Neural cell (in vitro differentiated cells): ENCODE measurements around the gene RALGPS2. TPM values are rescaled to one million over a fixed set of nuclear protein-coding genes. Genes with fewer than 3 reads are reported as not detected.

Source experiments
- H2AFZ ChIP-seq: fragments of 200-600, 300-800 bp; sonication (generic), shearing (Covaris generic); 2 replicates; pipeline ENCODE4 v1.6.0; 2014; ENCODE audit warnings: low read depth, mild to moderate bottlenecking, antibody characterized with exemption, low read length, moderate library complexity
- H3F3A ChIP-seq: fragments of 200-600 bp; shearing (Covaris generic); 2 replicates; pipeline ENCODE4 v1.6.1; 2016; ENCODE audit warnings: mild to moderate bottlenecking, moderate library complexity, mixed read lengths, antibody characterized with exemption, low read length; ENCODE audit not compliant: insufficient read depth, poor library complexity, severe bottlenecking
- H3K27ac ChIP-seq: fragments of 200-600, 300-800 bp; sonication (generic), shearing (Covaris generic); 2 replicates; pipeline ENCODE4 v1.5.1; 2014; ENCODE audit warnings: mild to moderate bottlenecking, low read length, moderate library complexity
- H3K27me3 ChIP-seq: fragments of 300-800, 200-600 bp; sonication (generic), shearing (Covaris generic); 2 replicates; pipeline ENCODE4 v1.6.0; 2014; ENCODE audit warnings: mild to moderate bottlenecking, low read depth, low read length, moderate library complexity; ENCODE audit not compliant: insufficient read depth
- H3K36me3 ChIP-seq: fragments of 300-800, 200-600 bp; sonication (generic), shearing (Covaris generic); 2 replicates; pipeline ENCODE4 v1.5.1; 2014; ENCODE audit warnings: mild to moderate bottlenecking, antibody characterized with exemption, low read length, moderate library complexity; ENCODE audit not compliant: insufficient read depth
- H3K4me2 ChIP-seq: fragments of 300-800, 200-600 bp; sonication (generic), shearing (Covaris generic); 2 replicates; pipeline ENCODE4 v1.6.0; 2014; ENCODE audit warnings: mild to moderate bottlenecking, low read length
- H3K4me3 ChIP-seq: fragments of 300-800, 200-600 bp; sonication (generic), shearing (Covaris generic); 2 replicates; pipeline ENCODE4 v1.5.1; 2014; ENCODE audit warnings: mild to moderate bottlenecking, low read length, moderate library complexity
- H3K79me2 ChIP-seq: fragments of 200-600 bp; shearing (Covaris generic); replicated peaks from 2 replicates; pipeline ENCODE4 v1.6.0; 2014; ENCODE audit warnings: mild to moderate bottlenecking, low read length, moderate library complexity; ENCODE audit not compliant: insufficient read depth
- H3K9ac ChIP-seq: fragments of 300-800, 200-600 bp; sonication (generic), shearing (Covaris generic); 2 replicates; pipeline ENCODE4 v1.6.1; 2016; ENCODE audit warnings: mild to moderate bottlenecking, low read length, mixed read lengths
- H3K9me2 ChIP-seq: fragments of 200-600 bp; shearing (Covaris generic); 2 replicates; pipeline ENCODE4 v1.6.1; 2016; ENCODE audit warnings: mild to moderate bottlenecking, low read length, mixed read lengths; ENCODE audit not compliant: insufficient read depth
- H3K9me3 ChIP-seq: fragments of 200-600, 300-800 bp; sonication (generic), shearing (Covaris generic); 2 replicates; pipeline ENCODE4 v1.6.1; 2016; ENCODE audit warnings: mild to moderate bottlenecking, mixed run types, low read length, moderate library complexity, mixed read lengths
- H4K20me1 ChIP-seq: fragments of 200-600 bp; shearing (Covaris generic); 2 replicates; pipeline ENCODE4 v1.6.1; 2016; ENCODE audit warnings: mild to moderate bottlenecking, mixed run types; ENCODE audit not compliant: insufficient read depth
- CTCF ChIP-seq: fragments of 450-650 bp; IDR thresholded peaks from 2 replicates; pipeline ENCODE4 v1.5.1; 2014; ENCODE audit warnings: antibody characterized with exemption, mild to moderate bottlenecking, moderate library complexity; ENCODE audit not compliant: poor library complexity, severe bottlenecking
- EP300 ChIP-seq: fragments of 450-650 bp; conservative IDR thresholded peaks from 2 replicates; pipeline ENCODE4 v1.6.1; 2014; ENCODE audit warnings: antibody characterized with exemption, mild to moderate bottlenecking, moderate library complexity; ENCODE audit not compliant: poor library complexity, severe bottlenecking
- EZH2 ChIP-seq: fragments of 200-600, 300-800 bp; shearing (Covaris generic), sonication (generic); IDR thresholded peaks from 2 replicates; pipeline ENCODE4 v1.6.1; 2014; ENCODE audit warnings: antibody characterized with exemption, low read length, borderline replicate concordance, mild to moderate bottlenecking; ENCODE audit not compliant: insufficient read depth, poor library complexity, severe bottlenecking
- MXI1 ChIP-seq: fragments of 450-650 bp; conservative IDR thresholded peaks from 2 replicates; pipeline ENCODE4 v1.6.1; 2014; ENCODE audit warnings: antibody characterized with exemption, mild to moderate bottlenecking; ENCODE audit not compliant: poor library complexity, severe bottlenecking
- POLR2AphosphoS5 ChIP-seq: IDR thresholded peaks from 2 replicates; pipeline ENCODE4 v1.6.1; 2012
- RAD21 ChIP-seq: fragments of 450-650 bp; conservative IDR thresholded peaks from 2 replicates; pipeline ENCODE4 v1.6.1; 2014; ENCODE audit warnings: antibody characterized with exemption, mild to moderate bottlenecking, moderate library complexity
- REST ChIP-seq: IDR thresholded peaks from 2 replicates; pipeline ENCODE4 v1.6.1; 2012; ENCODE audit warnings: borderline replicate concordance
- SMC3 ChIP-seq: fragments of 450-650 bp; conservative IDR thresholded peaks from 2 replicates; pipeline ENCODE4 v1.6.1; 2014; ENCODE audit warnings: antibody characterized with exemption, mild to moderate bottlenecking, moderate library complexity; ENCODE audit not compliant: poor library complexity
- TAF1 ChIP-seq: IDR thresholded peaks from 2 replicates; pipeline ENCODE4 v1.6.1; 2012; ENCODE audit warnings: low read depth
- polyA plus RNA-seq: library from polyadenylated mRNA; depleted of rRNA; stranded (reverse); fragments of >200 nt; gene quantifications from 2 replicates; pipeline ENCODE4 v1.2.3, GENCODE V29; 2014

RALGPS2 gene
- polyA plus RNA-seq, 1 donor from 2014 or later, result 26.6 TPM

- Histone ChIP-seq H3K4me3 (no peak overlapping the region), H3K4me2 (no peak overlapping the region), H4K20me1 (no peaks in the 10 kb centered on the region), H3K79me2 (no peaks in the 10 kb centered on the region), H3F3A (no peaks in the 10 kb centered on the region), H3K9me3 (no peaks in the 10 kb centered on the region), H3K9ac (no peak overlapping the region), H3K27me3 (no peaks in the 10 kb centered on the region), H3K36me3 (no peaks in the 10 kb centered on the region), H3K9me2 (no peaks in the 10 kb centered on the region), H2AFZ (no peak overlapping the region), H3K27ac (no peak overlapping the region)
- TF ChIP-seq CTCF (no peak), RAD21 (no peak), EZH2 (no peak), POLR2AphosphoS5 (no peak), TAF1 (no peak), SMC3 (no peak), REST (no peak), MXI1 (no peak), EP300 (no peak)
These were observed 210.6 kb downstream of the RALGPS2 start for GRCh38 chr1:178935610-178936009.

- Histone ChIP-seq H3K27ac (no peak overlapping the region), H4K20me1 (no peaks in the 10 kb centered on the region), H3K36me3 (no peaks in the 10 kb centered on the region), H3K4me3 (no peak overlapping the region), H3K9ac (no peak overlapping the region), H3K4me2 (no peak overlapping the region), H3K27me3 (no peaks in the 10 kb centered on the region), H3K79me2 (no peaks in the 10 kb centered on the region), H3F3A (no peaks in the 10 kb centered on the region), H2AFZ (no peak overlapping the region), H3K9me3 (no peaks in the 10 kb centered on the region), H3K9me2 (no peaks in the 10 kb centered on the region)
- TF ChIP-seq REST (no peak), RAD21 (no peak), TAF1 (no peak), MXI1 (no peak), SMC3 (no peak), EZH2 (no peak), CTCF (no peak), EP300 (no peak), POLR2AphosphoS5 (no peak)
These were observed 212.7 kb downstream of the RALGPS2 start for GRCh38 chr1:178937695-178938094.
